ENCODE measurements around the gene RNF113B. TPM values are rescaled to one million over a fixed set of nuclear protein-coding genes. Genes with fewer than 3 reads are reported as not detected.

RNF113B gene
- not detected in 5 replicates for total RNA-seq (2022; extraction: Qiagen RNA extraction; ENCODE audit: low read depth)

GRCh38 chr13:98176777-98177608 lies at the start of gene RNF113B:
RNF113B (minus strand) TSS chr13:98177269; CDS start chr13:98177236, 33 bp downstream.

GRCh38 chr13:98142380-98143156 lies 34.5 kb downstream of the RNF113B start, which contains the start of gene FARP1:
FARP1 (plus strand) TSS chr13:98143094; CDS start chr13:98213243, 70,149 bp downstream.

Other genes starting within 250 kb of the RNF113B start
- gene IPO5, start 223.6 kb downstream of the RNF113B start, total RNA-seq (2022; extraction: Qiagen RNA extraction; ENCODE audit: low read depth), result 74.2 to 111 TPM (median 89.4 TPM) in 5 replicates
- gene FARP1, start 34.2 kb downstream of the RNF113B start, total RNA-seq (2022; extraction: Qiagen RNA extraction; ENCODE audit: low read depth), result 8.4 to 10.4 TPM (median 8.7 TPM) in 5 replicates

Measured in A549 treated with CpdA at 1 μM for 4 hours (cell line).